Karpas-422 (cell line): ENCODE data around the gene PIF1. TPM values are rescaled to one million over a fixed set of nuclear protein-coding genes. Genes with fewer than 3 reads are reported as not detected.
A peak's percentile ranks its signal among the peaks of the same experiment; 100 is the strongest.

Source experiments
- DNase-seq: peaks from one replicate; pipeline ENCODE4 v3.0.0-alpha.2; 2015
- H2AFZ ChIP-seq: fragments of 200-600 bp; sonication (generic); 2 replicates; pipeline ENCODE4 v1.6.1; 2014; ENCODE audit warnings: antibody characterized with exemption, low read length, mixed read lengths
- H3K27ac ChIP-seq: fragments of 200-600 bp; sonication (generic); 2 replicates; pipeline ENCODE4 v1.5.1; 2014; ENCODE audit warnings: mild to moderate bottlenecking, low read length, moderate library complexity
- H3K27me3 ChIP-seq: fragments of 200-600 bp; sonication (generic); 2 replicates; pipeline ENCODE4 v1.6.1; 2014; ENCODE audit warnings: low read length, mixed read lengths
- H3K36me3 ChIP-seq: fragments of 200-600 bp; sonication (generic); 2 replicates; pipeline ENCODE4 v1.6.1; 2014; ENCODE audit warnings: low read length, mixed read lengths; ENCODE audit not compliant: insufficient read depth
- H3K4me1 ChIP-seq: fragments of 200-600 bp; sonication (generic); 2 replicates; pipeline ENCODE4 v1.6.1; 2014; ENCODE audit warnings: mild to moderate bottlenecking, low read length, mixed read lengths
- H3K4me2 ChIP-seq: fragments of 200-600 bp; sonication (generic); 2 replicates; pipeline ENCODE4 v1.6.1; 2014; ENCODE audit warnings: low read length, low read depth, mild to moderate bottlenecking; ENCODE audit not compliant: poor library complexity, severe bottlenecking
- H3K4me3 ChIP-seq: fragments of 200-600 bp; sonication (generic); 2 replicates; pipeline ENCODE4 v1.5.1; 2014; ENCODE audit warnings: mild to moderate bottlenecking, antibody characterized with exemption, low read length, mixed read lengths
- H3K79me2 ChIP-seq: fragments of 200-600 bp; sonication (generic); 2 replicates; pipeline ENCODE4 v1.6.1; 2014; ENCODE audit warnings: mild to moderate bottlenecking, low read length, mixed read lengths
- H3K9ac ChIP-seq: fragments of 200-600 bp; sonication (generic); 2 replicates; pipeline ENCODE4 v1.6.0; 2014; ENCODE audit warnings: low read length
- H3K9me2 ChIP-seq: fragments of 200-600 bp; sonication (generic), shearing (Covaris generic); replicated peaks from 2 replicates; pipeline ENCODE4 v1.6.0; 2014; ENCODE audit warnings: mild to moderate bottlenecking, low read length, moderate library complexity; ENCODE audit not compliant: insufficient read depth
- H3K9me3 ChIP-seq: fragments of 300-700, 200-600 bp; sonication (generic); 2 replicates; pipeline ENCODE4 v1.6.1; 2014; ENCODE audit warnings: low read length, mixed read lengths
- H4K20me1 ChIP-seq: fragments of 200-600 bp; sonication (generic); 2 replicates; pipeline ENCODE4 v1.6.1; 2014; ENCODE audit warnings: mild to moderate bottlenecking, antibody characterized with exemption, low read length, low read depth; ENCODE audit not compliant: insufficient read depth
- total RNA-seq: library from RNA; depleted of rRNA; stranded (reverse); fragments of >200 nt; shearing (Covaris generic); gene quantifications from 2 replicates; pipeline ENCODE4 v1.2.3, GENCODE V29; 2014; ENCODE audit warnings: low replicate concordance; rRNA removed

PIF1 gene, protein sequence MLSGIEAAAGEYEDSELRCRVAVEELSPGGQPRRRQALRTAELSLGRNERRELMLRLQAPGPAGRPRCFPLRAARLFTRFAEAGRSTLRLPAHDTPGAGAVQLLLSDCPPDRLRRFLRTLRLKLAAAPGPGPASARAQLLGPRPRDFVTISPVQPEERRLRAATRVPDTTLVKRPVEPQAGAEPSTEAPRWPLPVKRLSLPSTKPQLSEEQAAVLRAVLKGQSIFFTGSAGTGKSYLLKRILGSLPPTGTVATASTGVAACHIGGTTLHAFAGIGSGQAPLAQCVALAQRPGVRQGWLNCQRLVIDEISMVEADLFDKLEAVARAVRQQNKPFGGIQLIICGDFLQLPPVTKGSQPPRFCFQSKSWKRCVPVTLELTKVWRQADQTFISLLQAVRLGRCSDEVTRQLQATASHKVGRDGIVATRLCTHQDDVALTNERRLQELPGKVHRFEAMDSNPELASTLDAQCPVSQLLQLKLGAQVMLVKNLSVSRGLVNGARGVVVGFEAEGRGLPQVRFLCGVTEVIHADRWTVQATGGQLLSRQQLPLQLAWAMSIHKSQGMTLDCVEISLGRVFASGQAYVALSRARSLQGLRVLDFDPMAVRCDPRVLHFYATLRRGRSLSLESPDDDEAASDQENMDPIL
- total RNA-seq = 18.6 and 60.0 TPM in 2 replicates

DNA sequence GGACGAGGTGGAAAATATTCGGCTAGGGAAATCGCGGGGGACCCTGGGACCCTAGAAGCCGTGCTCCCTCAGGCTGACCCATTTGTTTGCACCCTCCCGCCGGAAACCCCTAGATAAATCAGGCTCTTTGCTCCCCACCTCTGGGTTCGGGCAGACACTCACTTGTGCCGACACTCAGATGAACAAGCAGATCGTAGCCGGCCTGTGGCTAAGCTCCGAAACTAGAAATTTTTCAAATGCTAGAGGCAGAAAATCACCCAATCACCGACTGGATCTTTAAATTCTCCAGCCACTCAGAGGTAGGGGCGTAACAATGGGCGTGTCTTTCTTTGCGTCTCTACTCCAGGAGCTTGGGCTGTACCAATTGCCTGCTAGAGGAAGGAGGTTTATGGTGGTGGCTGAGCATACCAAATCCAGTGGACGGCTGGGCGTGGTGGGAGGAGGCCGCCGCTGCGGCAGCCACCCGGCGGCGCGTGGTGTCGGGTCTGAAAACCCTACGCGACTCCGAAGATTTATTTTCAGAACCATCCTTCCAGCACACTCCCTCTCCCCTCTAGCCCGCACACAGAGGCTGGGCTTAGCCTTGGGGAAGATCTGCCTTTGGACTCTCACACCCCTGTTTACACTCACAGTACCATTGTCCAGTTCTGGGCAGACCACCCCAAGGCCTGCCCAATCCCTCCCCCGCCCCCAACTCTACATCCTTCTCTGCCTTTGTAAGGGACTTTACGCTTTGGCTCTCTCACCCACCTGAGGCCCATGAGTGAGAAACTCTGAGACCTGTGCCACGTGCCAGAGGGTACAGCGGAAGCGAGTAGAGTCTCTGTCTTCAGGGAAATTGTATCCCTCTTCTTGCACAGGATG is at the start of gene PIF1:
TSS of gene PIF1 (minus strand) at position 217 of the 864 bp plus-strand sequence. CDS start 1,312 bp downstream, outside the sequence.
- Histone ChIP-seq H3K27me3 (no peaks in the 10 kb centered on the region), H3K36me3 (peaks cover 14% of the 10 kb centered on the region), H3K9me2 (no peaks in the 10 kb centered on the region), H3K27ac (peak within 1 kb of the TSS; percentile 78), H3K4me1 (peaks cover 28% of the 10 kb centered on the region), H3K4me2 (peak within 1 kb of the TSS; percentile 87), H3K9ac (peak within 1 kb of the TSS; percentile 81), H2AFZ (peak within 1 kb of the TSS; percentile 93), H3K9me3 (no peaks in the 10 kb centered on the region), H3K4me3 (peak within 1 kb of the TSS; percentile 83), H4K20me1 (no peaks in the 10 kb centered on the region), H3K79me2 (peaks cover 30% of the 10 kb centered on the region)
- peak; percentile 99 for DNase-seq

DNA sequence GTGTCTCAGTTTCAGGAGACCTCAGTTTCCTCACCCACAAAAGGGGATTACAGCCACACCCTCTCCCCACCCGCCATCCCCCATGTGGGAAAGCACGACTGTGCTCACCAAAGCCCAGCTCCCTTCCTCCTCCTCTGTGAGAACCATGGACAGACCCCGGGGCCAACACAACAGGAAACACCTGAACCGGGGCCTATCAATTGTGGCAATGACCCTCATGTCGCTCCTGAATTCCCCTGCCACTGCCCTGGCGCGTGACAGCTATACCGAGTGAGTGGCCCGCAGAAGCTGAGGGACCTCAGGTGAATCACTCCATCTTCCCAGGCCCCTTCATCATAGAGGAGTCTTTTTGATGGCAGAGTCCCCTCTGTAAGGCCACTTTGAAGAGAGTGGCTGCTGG is 44.9 kb upstream of the PIF1 start:
- H3K36me3 ChIP-seq = no peaks in the 10 kb centered on the region
- no peak overlapping the region for H2AFZ ChIP-seq
- H3K79me2 ChIP-seq = no peaks in the 10 kb centered on the region
- H3K9me2 ChIP-seq = no peaks in the 10 kb centered on the region
- DNase-seq = no peak
- H3K9ac ChIP-seq = no peak overlapping the region
- H3K4me2 ChIP-seq = no peak overlapping the region
- H3K4me3 ChIP-seq = no peak overlapping the region
- no peaks in the 10 kb centered on the region for H3K4me1 ChIP-seq
- no peaks in the 10 kb centered on the region for H4K20me1 ChIP-seq
- no peaks in the 10 kb centered on the region for H3K9me3 ChIP-seq
- no peak overlapping the region for H3K27ac ChIP-seq
- H3K27me3 ChIP-seq = no peaks in the 10 kb centered on the region

DNA sequence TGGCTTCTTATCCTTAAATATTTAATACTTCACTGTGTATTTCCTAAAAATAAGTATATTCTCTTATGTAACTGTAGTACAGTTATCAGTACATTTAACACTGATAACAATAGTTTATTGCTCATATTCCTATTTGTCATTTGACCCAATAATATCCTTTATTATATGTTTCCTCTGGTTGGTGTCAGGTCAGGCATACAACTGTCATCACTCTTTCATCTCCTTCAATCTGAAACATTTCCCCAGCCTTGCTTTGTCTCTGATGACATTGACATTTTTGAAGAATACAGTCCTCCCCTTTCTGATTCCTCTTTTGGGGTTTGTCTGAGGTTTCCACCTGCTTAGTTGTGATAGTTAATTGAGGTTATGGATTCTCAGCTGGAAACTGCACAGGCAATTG is 44.1 kb upstream of the PIF1 start:
- Histone ChIP-seq H3K36me3 (no peaks in the 10 kb centered on the region), H4K20me1 (no peaks in the 10 kb centered on the region), H3K27me3 (no peaks in the 10 kb centered on the region), H3K4me1 (no peaks in the 10 kb centered on the region), H3K79me2 (no peaks in the 10 kb centered on the region), H3K4me3 (no peak overlapping the region), H3K4me2 (no peak overlapping the region), H3K9me3 (no peaks in the 10 kb centered on the region), H2AFZ (no peak overlapping the region), H3K27ac (no peak overlapping the region), H3K9me2 (no peaks in the 10 kb centered on the region), H3K9ac (no peak overlapping the region)
- DNase-seq = no peak

DNA sequence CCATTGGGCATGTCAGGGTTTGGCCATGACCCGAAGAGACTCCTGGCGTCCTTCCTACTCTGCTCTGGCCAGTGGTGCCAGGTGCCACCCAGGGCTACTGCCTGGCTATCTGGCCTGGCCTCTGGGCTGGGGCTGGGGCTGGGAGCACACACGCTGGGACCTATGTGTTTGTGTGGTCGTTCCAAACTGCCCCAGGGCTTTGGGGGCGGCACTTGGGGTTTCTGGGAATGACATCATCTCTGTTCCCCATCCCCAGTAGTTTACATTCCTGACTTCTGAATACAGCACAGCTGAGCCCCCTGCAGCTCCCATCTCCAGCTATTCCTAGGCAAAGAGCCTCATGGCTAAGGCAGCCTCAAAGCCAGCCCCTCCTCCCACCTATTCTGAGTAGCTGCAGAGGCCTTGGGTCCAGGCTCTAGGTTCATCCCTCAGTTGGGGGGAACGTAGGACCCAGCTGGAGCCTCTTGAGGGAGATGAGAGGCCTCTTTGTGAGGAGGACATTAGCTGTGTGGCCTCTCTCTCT is 40.6 kb upstream of the PIF1 start:
- Histone ChIP-seq H3K4me1 (no peaks in the 10 kb centered on the region), H2AFZ (no peak overlapping the region), H3K4me2 (no peak overlapping the region)

DNA sequence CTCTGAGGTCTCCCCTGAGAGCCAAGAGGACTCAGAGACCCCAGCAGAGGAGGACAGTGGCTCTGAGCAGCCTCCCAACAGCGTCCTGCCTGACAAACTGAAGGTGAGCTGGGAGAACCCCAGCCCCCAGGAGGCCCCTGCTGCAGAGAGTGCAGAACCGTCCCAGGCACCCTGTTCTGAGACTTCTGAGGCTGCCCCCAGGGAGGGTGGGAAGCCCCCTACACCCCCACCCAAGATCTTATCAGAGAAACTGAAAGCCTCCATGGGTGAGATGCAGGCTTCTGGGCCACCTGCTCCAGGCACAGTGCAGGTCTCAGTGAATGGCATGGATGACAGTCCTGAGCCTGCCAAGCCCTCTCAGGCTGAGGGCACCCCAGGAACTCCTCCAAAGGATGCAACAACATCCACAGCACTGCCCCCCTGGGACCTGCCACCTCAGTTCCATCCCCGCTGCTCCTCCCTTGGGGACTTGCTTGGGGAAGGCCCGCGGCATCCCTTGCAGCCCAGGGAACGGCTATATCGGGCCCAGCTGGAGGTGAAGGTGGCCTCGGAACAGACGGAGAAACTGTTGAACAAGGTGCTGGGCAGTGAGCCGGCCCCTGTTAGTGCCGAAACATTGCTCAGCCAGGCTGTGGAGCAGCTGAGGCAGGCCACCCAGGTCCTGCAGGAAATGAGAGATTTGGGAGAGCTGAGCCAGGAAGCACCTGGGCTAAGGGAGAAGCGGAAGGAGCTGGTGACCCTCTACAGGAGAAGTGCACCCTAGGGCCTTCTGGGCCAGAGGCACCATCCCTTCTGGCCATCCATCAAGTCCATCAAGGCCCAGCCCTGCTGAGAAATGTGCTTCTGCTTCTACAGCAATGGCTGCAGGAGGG is 39.9 kb upstream of the PIF1 start:
- Histone ChIP-seq H3K9ac (no peak overlapping the region), H3K27me3 (no peaks in the 10 kb centered on the region), H3K4me3 (no peak overlapping the region), H4K20me1 (no peaks in the 10 kb centered on the region), H3K79me2 (no peaks in the 10 kb centered on the region), H3K9me3 (no peaks in the 10 kb centered on the region), H2AFZ (no peak overlapping the region), H3K4me1 (no peaks in the 10 kb centered on the region), H3K27ac (no peak overlapping the region), H3K4me2 (no peak overlapping the region), H3K36me3 (peaks cover 3% of the 10 kb centered on the region; the same call in 1 of the 2 replicates), H3K9me2 (no peaks in the 10 kb centered on the region)
- DNase-seq = no peak

More for the DNA sequence above, 40.6 kb upstream of the PIF1 start:
- Histone ChIP-seq H3K9me2 (no peaks in the 10 kb centered on the region), H3K9me3 (no peaks in the 10 kb centered on the region), H3K27me3 (no peaks in the 10 kb centered on the region), H3K4me3 (no peak overlapping the region), H3K36me3 (no peaks in the 10 kb centered on the region), H3K27ac (no peak overlapping the region), H4K20me1 (no peaks in the 10 kb centered on the region), H3K79me2 (no peaks in the 10 kb centered on the region), H3K9ac (no peak overlapping the region)
- DNase-seq = no peak

DNA sequence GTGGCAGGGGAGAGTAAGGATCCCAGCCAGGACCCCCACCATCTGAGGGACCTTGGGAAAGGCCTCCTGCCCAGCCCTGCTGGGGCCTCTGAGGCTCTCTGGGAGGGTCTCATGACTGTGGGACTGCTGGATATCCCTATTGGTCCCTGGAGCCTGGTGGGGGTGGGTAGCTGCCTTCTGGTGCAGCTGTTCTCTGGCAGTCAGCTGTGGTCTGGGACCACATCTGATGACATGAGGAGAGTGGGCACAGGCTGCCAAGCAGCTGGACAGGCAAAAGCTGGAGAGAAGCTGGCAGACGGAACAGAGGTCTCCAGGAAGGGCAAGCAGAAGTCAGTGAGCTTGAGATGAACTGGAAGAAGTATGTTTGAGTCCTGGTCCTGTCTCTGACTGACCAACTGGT is 38.6 kb upstream of the PIF1 start:
- no peaks in the 10 kb centered on the region for H4K20me1 ChIP-seq
- H3K4me1 ChIP-seq = no peaks in the 10 kb centered on the region
- no peak overlapping the region for H3K9ac ChIP-seq
- DNase-seq = no peak
- H3K9me3 ChIP-seq = no peaks in the 10 kb centered on the region
- no peak overlapping the region for H3K4me3 ChIP-seq
- no peaks in the 10 kb centered on the region for H3K9me2 ChIP-seq
- H3K27ac ChIP-seq = no peak overlapping the region
- H3K4me2 ChIP-seq = no peak overlapping the region
- H3K79me2 ChIP-seq = peaks cover under 1% of the 10 kb centered on the region; the same call in 1 of the 2 replicates
- H3K36me3 ChIP-seq = peaks cover 3% of the 10 kb centered on the region; the same call in 1 of the 2 replicates
- H2AFZ ChIP-seq = no peak overlapping the region
- no peaks in the 10 kb centered on the region for H3K27me3 ChIP-seq

DNA sequence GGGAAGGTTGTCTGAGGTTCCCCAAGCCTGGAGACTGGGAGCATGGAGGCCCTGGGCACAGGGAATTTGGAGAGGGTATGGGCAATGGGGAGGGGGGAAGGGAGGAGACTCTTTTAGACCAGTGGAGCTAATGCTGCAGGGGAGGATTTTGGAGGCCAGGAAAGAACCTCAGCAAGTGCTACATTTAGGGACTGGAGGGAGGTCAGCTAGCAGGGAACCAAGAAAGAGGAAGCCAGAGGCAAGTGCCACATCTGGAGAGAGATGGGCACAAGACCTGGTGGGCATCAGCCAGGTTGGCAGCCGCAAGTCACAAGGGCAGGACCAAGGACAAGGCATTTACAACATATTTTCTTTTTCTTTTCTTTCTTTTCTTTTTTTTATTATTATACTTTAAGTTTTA is 37.0 kb upstream of the PIF1 start:
- Histone ChIP-seq H3K9me3 (no peaks in the 10 kb centered on the region), H4K20me1 (no peaks in the 10 kb centered on the region), H3K9me2 (no peaks in the 10 kb centered on the region), H3K27me3 (no peaks in the 10 kb centered on the region), H3K79me2 (peaks cover 9% of the 10 kb centered on the region), H3K4me1 (peaks cover 14% of the 10 kb centered on the region), H2AFZ (no peak overlapping the region), H3K4me3 (no peak overlapping the region), H3K36me3 (peaks cover 3% of the 10 kb centered on the region; the same call in 1 of the 2 replicates), H3K27ac (no peak overlapping the region), H3K4me2 (no peak overlapping the region), H3K9ac (no peak overlapping the region)
- no peak for DNase-seq
